OCI-LY3 (cell line): Measurements from ENCODE around the gene ABCA4.

Experiments
- H2AFZ ChIP-seq: fragments of 200-600, 300-600 bp; shearing (Covaris generic); 2 replicates; pipeline ENCODE4 v1.6.0; 2014; ENCODE audit warnings: antibody characterized with exemption, low read depth, low read length
- H3K27ac ChIP-seq: fragments of 200-600, 300-600 bp; sonication (generic); 2 replicates; pipeline ENCODE4 v1.5.1; 2014; ENCODE audit warnings: mild to moderate bottlenecking, low read length, moderate library complexity, mixed read lengths
- H3K27me3 ChIP-seq: fragments of 200-600, 300-600 bp; sonication (generic); 2 replicates; pipeline ENCODE4 v1.6.1; 2014; ENCODE audit warnings: low read depth, low read length, mixed read lengths
- H3K36me3 ChIP-seq: fragments of 200-600, 300-600 bp; sonication (generic); replicated peaks from 2 replicates; pipeline ENCODE3; 2014; ENCODE audit warnings: low read depth, low read length, mixed read lengths
- H3K4me1 ChIP-seq: fragments of 300-600, 200-600 bp; sonication (generic); 2 replicates; pipeline ENCODE4 v1.6.1; 2014; ENCODE audit warnings: low read length, mixed read lengths
- H3K4me2 ChIP-seq: fragments of 200-600, 300-600 bp; sonication (generic); 2 replicates; pipeline ENCODE4 v1.6.1; 2014; ENCODE audit warnings: low read length, mixed read lengths
- H3K4me3 ChIP-seq: fragments of 300-600, 200-600 bp; sonication (generic); 2 replicates; pipeline ENCODE4 v1.5.1; 2014; ENCODE audit warnings: antibody characterized with exemption, mild to moderate bottlenecking, low read length, moderate library complexity
- H3K79me2 ChIP-seq: fragments of 300-600, 200-600 bp; shearing (Covaris generic); 2 replicates; pipeline ENCODE4 v1.6.1; 2014; ENCODE audit warnings: mild to moderate bottlenecking, low read length, mixed read lengths
- H3K9ac ChIP-seq: fragments of 300-600, 200-600 bp; shearing (Covaris generic); 2 replicates; pipeline ENCODE4 v1.6.0; 2014; ENCODE audit warnings: mild to moderate bottlenecking, low read length, moderate library complexity
- H3K9me3 ChIP-seq: fragments of 200-600, 300-600 bp; shearing (Covaris generic); 2 replicates; pipeline ENCODE4 v1.6.1; 2014; ENCODE audit warnings: low read length, mixed read lengths; ENCODE audit not compliant: insufficient read depth
- H4K20me1 ChIP-seq: fragments of 200-600, 300-600 bp; sonication (generic); 2 replicates; pipeline ENCODE4 v1.6.1; 2016; ENCODE audit warnings: low read length, mixed read lengths; ENCODE audit not compliant: insufficient read depth
- EZH2phosphoT487 ChIP-seq: fragments of 200-600 bp; shearing (Covaris generic); IDR thresholded peaks from 2 replicates; pipeline ENCODE4 v1.6.1; 2018; ENCODE audit warnings: antibody characterized with exemption, mixed run types, low read depth
- TF ChIP-seq, protein P1 (sequence below): fragments of 200-600, 300-600 bp; sonication (generic); IDR thresholded peaks from 2 replicates; pipeline ENCODE4 v1.5.1; 2014; ENCODE audit warnings: antibody characterized with exemption, low read length, low read depth

The ABCA4 gene

DNA sequence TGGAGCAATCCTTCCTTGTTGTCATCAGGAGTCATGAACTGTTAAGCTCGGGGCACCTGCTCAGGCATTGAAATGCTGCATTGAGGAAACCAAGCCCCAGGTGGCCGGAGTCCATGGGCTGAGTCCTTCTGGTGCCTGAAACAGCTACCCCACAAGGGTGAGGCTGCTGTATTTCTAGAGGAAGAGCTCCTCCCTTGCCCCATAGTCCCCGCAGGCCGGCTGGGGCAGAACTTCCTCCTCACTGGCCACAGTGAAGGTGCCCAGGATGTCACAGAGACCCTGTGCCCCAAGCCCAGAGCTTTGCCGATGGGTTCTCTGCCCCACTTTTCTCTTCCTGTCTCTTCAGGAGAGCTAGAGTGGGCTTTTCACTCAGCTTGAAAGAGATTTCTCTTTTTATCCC lies 130.9 kb downstream of the ABCA4 start:
- no peaks in the 10 kb centered on the region for H3K9me3 ChIP-seq
- H3K36me3 ChIP-seq: no peaks in the 10 kb centered on the region
- no peak overlapping the region for H2AFZ ChIP-seq

DNA sequence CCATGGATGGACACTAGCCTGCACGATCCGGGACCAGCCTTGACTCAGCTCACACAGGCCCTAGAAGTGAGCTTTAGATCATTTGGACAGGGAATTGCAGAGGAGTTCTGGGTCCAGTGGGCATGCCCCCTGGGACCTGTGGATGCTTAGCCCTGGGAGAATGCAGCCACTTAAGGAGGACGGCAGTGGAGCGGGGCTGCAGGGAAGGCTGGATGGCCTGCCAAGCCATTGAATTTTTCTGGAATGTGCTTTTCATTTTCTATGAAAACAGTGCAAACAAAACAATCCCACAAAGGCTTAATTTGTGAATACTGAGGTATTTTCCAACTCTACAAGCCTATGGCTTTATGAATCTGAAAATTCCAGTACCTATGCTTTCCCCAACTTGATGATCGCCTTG lies 131.3 kb downstream of the ABCA4 start:
- Histone ChIP-seq H4K20me1 (no peaks in the 10 kb centered on the region), H3K79me2 (no peaks in the 10 kb centered on the region), H3K9me3 (no peaks in the 10 kb centered on the region), H3K9ac (no peak overlapping the region), H3K4me1 (peaks cover 5% of the 10 kb centered on the region; the same call in 1 of the 2 replicates), H3K4me3 (no peak overlapping the region), H3K27ac (no peak overlapping the region), H3K4me2 (no peak overlapping the region), H3K27me3 (peaks cover 6% of the 10 kb centered on the region; the same call in 1 of the 2 replicates), H2AFZ (no peak overlapping the region), H3K36me3 (no peaks in the 10 kb centered on the region)
- TF ChIP-seq, protein P1, sequence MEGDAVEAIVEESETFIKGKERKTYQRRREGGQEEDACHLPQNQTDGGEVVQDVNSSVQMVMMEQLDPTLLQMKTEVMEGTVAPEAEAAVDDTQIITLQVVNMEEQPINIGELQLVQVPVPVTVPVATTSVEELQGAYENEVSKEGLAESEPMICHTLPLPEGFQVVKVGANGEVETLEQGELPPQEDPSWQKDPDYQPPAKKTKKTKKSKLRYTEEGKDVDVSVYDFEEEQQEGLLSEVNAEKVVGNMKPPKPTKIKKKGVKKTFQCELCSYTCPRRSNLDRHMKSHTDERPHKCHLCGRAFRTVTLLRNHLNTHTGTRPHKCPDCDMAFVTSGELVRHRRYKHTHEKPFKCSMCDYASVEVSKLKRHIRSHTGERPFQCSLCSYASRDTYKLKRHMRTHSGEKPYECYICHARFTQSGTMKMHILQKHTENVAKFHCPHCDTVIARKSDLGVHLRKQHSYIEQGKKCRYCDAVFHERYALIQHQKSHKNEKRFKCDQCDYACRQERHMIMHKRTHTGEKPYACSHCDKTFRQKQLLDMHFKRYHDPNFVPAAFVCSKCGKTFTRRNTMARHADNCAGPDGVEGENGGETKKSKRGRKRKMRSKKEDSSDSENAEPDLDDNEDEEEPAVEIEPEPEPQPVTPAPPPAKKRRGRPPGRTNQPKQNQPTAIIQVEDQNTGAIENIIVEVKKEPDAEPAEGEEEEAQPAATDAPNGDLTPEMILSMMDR: no peak
- no peak for TF ChIP-seq EZH2phosphoT487

More for the DNA sequence above, 130.9 kb downstream of the ABCA4 start:
- Histone ChIP-seq H3K4me1 (peaks cover 5% of the 10 kb centered on the region; the same call in 1 of the 2 replicates), H3K27me3 (peaks cover 6% of the 10 kb centered on the region; the same call in 1 of the 2 replicates), H3K27ac (no peak overlapping the region), H4K20me1 (no peaks in the 10 kb centered on the region), H3K4me3 (no peak overlapping the region), H3K4me2 (no peak overlapping the region), H3K9ac (no peak overlapping the region), H3K79me2 (no peaks in the 10 kb centered on the region)
- TF ChIP-seq EZH2phosphoT487: no peak
- TF ChIP-seq, protein P1: no peak

DNA sequence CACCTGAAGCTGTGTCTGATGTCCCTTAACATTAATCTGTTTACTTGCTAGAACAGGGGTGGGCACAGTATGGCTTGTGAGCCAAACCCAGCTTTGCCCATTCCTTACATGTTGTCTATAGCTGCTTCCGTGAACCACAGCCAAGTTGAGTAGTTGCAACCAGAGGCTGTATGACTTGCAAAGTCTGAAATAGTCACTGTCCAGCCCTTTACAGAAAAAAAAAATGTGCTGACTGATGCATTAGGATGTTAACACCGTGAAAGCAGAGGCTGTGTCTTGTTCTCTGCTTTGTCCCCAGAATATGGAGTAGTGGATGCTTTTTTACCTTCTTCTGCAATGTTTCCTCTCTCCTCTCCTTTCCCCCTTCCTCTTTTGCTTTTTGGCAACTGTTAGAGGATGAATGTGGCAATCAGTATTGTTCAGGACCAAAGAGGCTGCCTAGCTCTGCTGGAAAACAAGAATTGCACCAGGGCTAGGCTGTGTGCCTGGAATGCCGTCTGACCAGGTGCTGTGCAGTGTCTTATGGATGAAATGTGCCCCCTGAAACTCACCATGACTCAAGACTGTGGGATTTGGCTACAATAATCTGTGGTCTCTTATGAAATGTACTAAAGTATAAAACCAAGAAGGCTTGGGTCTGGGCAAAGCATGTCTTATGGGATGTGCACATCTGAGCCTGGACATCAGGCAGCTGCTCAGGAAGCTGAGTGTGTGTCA lies 132.2 kb downstream of the ABCA4 start:
- no peak overlapping the region for H3K4me2 ChIP-seq
- H3K4me3 ChIP-seq: no peak overlapping the region
- H3K27ac ChIP-seq: no peak overlapping the region
- TF ChIP-seq, protein P1: no peak
- TF ChIP-seq EZH2phosphoT487: no peak
- no peaks in the 10 kb centered on the region for H3K9me3 ChIP-seq
- peaks cover 10% of the 10 kb centered on the region; the same call in 1 of the 2 replicates for H3K27me3 ChIP-seq
- H3K4me1 ChIP-seq: peaks cover 5% of the 10 kb centered on the region; the same call in 1 of the 2 replicates
- H3K36me3 ChIP-seq: no peaks in the 10 kb centered on the region
- no peaks in the 10 kb centered on the region for H4K20me1 ChIP-seq
- no peak overlapping the region for H3K9ac ChIP-seq
- H3K79me2 ChIP-seq: no peaks in the 10 kb centered on the region
- no peak overlapping the region for H2AFZ ChIP-seq

DNA sequence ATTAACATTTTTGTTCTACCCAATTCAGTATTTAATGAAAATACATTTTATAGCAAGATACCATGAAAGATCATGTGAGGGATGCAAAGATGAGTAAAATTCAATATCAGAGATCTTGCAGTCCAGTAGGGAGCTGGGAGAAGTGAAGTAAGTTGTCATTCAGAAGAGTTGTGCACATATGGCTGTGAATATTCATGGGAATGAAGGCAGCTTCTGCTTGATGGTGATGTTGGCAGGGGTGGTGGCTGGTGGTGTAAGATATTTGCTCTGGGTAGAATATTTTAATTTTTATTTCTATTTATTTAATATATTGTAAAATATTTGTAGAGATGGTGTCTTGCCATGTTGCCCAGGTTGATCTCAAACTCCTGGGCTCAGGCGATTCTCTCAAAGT lies 139.7 kb downstream of the ABCA4 start:
- H3K27ac ChIP-seq: no peak overlapping the region

More for the DNA sequence above, 139.7 kb downstream of the ABCA4 start:
- Histone ChIP-seq H3K79me2 (no peaks in the 10 kb centered on the region), H3K4me2 (no peak overlapping the region), H4K20me1 (no peaks in the 10 kb centered on the region), H3K4me3 (no peak overlapping the region), H3K9me3 (no peaks in the 10 kb centered on the region), H3K27me3 (peaks cover 4% of the 10 kb centered on the region; the same call in 1 of the 2 replicates), H3K4me1 (no peaks in the 10 kb centered on the region), H3K9ac (no peak overlapping the region), H2AFZ (no peak overlapping the region), H3K36me3 (no peaks in the 10 kb centered on the region)
- no peak for TF ChIP-seq EZH2phosphoT487
- TF ChIP-seq, protein P1: no peak
